NT2/D1 (cell line): ENCODE results near the gene PLAC9.
"Not testable (repeated sequence)": the region's sequence is repeated elsewhere in the genome, so short reads cannot be mapped to it uniquely, and the experiment has no call there.

ENCODE experiments used
- DNase-seq: peaks from one replicate; pipeline ENCODE4 v3.0.0-alpha.2; 2011; ENCODE audit warnings: low read depth, low spot score
- H3K27me3 ChIP-seq: 2 replicates; pipeline ENCODE4 v1.6.0; 2011; ENCODE audit warnings: mild to moderate bottlenecking; ENCODE audit not compliant: insufficient read length, insufficient read depth
- H3K36me3 ChIP-seq: 2 replicates; pipeline ENCODE4 v1.6.1; 2011; ENCODE audit warnings: mild to moderate bottlenecking, low read length, mixed read lengths; ENCODE audit not compliant: insufficient read depth, insufficient read length
- H3K4me1 ChIP-seq: 2 replicates; pipeline ENCODE4 v1.5.1; 2011; ENCODE audit not compliant: insufficient read depth, insufficient read length
- H3K4me3 ChIP-seq: 2 replicates; pipeline ENCODE4 v1.5.1; 2011; ENCODE audit warnings: low read depth; ENCODE audit not compliant: insufficient read length
- H3K9ac ChIP-seq: 2 replicates; pipeline ENCODE4 v1.6.0; 2011; ENCODE audit warnings: low read depth; ENCODE audit not compliant: insufficient read length
- H3K9me3 ChIP-seq: 2 replicates; pipeline ENCODE4 v1.5.1; 2011; ENCODE audit warnings: mild to moderate bottlenecking, low read length; ENCODE audit not compliant: insufficient read depth
- SUZ12 ChIP-seq: IDR thresholded peaks from 2 replicates; pipeline ENCODE4 v1.6.1; 2011; ENCODE audit not compliant: insufficient read length, insufficient read depth; ENCODE audit errors: extremely low read depth
- YY1 ChIP-seq: IDR thresholded peaks from 2 replicates; pipeline ENCODE4 v1.6.1; 2011; ENCODE audit not compliant: insufficient read length, insufficient read depth
- ZNF274 ChIP-seq: IDR thresholded peaks from 2 replicates; pipeline ENCODE4 v1.6.1; 2011; ENCODE audit warnings: mild to moderate bottlenecking, low read depth, low read length

The PLAC9 gene

DNA sequence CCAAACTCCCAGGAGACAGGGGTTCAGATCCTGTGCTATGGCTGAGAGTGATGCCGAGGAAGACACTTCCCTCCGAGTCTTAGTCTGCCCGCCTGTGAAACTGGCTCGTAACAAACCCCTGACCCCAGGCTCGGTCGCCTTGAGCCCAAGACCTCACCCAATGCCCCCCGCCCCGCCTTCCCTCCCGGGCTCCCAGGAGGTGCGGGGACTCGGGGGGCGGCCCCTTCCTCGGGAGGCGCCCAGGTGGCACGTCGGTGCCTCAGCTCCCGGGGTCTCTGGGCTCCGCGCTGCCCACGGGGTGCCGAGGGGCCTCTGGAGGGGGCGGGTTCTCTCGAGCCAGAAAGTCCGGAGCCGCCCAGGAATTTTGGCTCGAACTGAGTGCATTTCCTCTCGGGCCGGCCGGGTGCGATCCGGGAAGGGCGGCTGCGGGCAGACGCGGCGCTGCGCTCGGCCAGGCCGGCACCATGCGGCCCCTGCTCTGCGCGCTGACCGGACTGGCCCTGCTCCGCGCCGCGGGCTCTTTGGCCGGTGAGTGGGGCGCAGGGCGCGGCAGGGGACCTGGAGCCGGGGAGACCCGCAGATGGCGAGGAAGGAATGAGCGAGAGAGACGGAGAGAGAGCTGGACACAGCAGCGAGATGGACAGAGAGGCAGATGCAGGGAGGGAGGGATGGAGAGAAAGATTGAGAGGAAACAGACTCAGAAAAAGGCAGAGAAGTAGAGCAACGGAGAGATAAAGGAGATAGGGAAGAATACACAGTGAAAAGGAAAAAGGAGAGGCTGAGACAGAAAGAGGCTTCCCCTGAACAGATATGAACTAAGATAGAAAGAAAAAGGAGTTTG lies at the start of gene PLAC9:
TSS of gene PLAC9 (plus strand) at position 432 of the 841 bp plus-strand sequence. CDS start at position 465, 33 bp downstream.
- DNase-seq, result no peak
- TF ChIP-seq ZNF274 (no peak), YY1 (no peak), SUZ12 (no peak)
- no peaks in the 10 kb centered on the region for H3K36me3 ChIP-seq
- H3K9me3 ChIP-seq, result no peaks in the 10 kb centered on the region
- H3K27me3 ChIP-seq, result peaks cover 32% of the 10 kb centered on the region
- H3K4me3 ChIP-seq, result peak within 1 kb of the TSS; percentile 40
- H3K4me1 ChIP-seq, result no peaks in the 10 kb centered on the region
- H3K9ac ChIP-seq, result peak within 1 kb of the TSS; percentile 61

GRCh38 chr10:80090121-80090520 lies 42.4 kb upstream of the PLAC9 start:
- no peak overlapping the region for H3K4me3 ChIP-seq
- no peaks in the 10 kb centered on the region for H3K4me1 ChIP-seq
- TF ChIP-seq SUZ12 (no peak), ZNF274 (no peak), YY1 (no peak)
- H3K36me3 ChIP-seq, result peaks cover 2% of the 10 kb centered on the region
- DNase-seq, result no peak
- H3K9me3 ChIP-seq, result no peaks in the 10 kb centered on the region
- no peaks in the 10 kb centered on the region for H3K27me3 ChIP-seq
- H3K9ac ChIP-seq, result no peak overlapping the region

GRCh38 chr10:80094231-80094630 lies 38.3 kb upstream of the PLAC9 start:
- Histone ChIP-seq H3K36me3 (peaks cover 2% of the 10 kb centered on the region), H3K9ac (no peak overlapping the region), H3K4me1 (no peaks in the 10 kb centered on the region), H3K9me3 (no peaks in the 10 kb centered on the region), H3K4me3 (no peak overlapping the region), H3K27me3 (no peaks in the 10 kb centered on the region)
- no peak for DNase-seq
- no peak for TF ChIP-seq YY1
- TF ChIP-seq SUZ12, result no peak
- no peak for TF ChIP-seq ZNF274

GRCh38 chr10:80098272-80098671 lies 34.3 kb upstream of the PLAC9 start:
- not testable (repeated sequence) for DNase-seq, H3K9me3 ChIP-seq, H3K9ac ChIP-seq, H3K27me3 ChIP-seq, H3K4me3 ChIP-seq, H3K36me3 ChIP-seq, H3K4me1 ChIP-seq

GRCh38 chr10:80099295-80099694 lies 33.2 kb upstream of the PLAC9 start:
- not testable (repeated sequence) for H3K4me1 ChIP-seq, H3K27me3 ChIP-seq, H3K9me3 ChIP-seq, H3K9ac ChIP-seq, H3K36me3 ChIP-seq, H3K4me3 ChIP-seq, DNase-seq

DNA sequence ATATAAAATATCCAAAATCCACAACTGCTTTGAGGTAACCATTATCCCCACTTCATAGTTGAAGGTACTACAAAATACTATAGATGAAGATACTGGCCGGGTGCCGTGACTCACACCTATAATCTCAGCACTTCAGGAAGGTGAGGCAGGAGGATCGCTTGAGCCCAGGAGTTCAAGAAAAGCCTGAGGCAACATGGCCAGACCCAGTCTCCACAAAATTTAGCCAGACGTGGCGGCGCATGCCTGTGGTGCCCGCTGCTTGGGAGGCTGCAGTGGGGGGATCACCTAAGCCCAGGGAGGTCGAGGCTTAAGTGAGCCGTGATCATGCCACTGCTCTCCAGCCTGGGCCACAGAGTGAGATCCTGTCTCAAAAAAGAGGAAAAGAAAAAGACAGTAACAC lies 32.4 kb upstream of the PLAC9 start:
- H3K27me3 ChIP-seq, result no peaks in the 10 kb centered on the region
- DNase-seq, result no peak
- H3K4me3 ChIP-seq, result no peak overlapping the region
- no peaks in the 10 kb centered on the region for H3K36me3 ChIP-seq
- H3K9ac ChIP-seq, result no peak overlapping the region
- no peak for TF ChIP-seq ZNF274
- TF ChIP-seq YY1, result no peak
- no peak for TF ChIP-seq SUZ12
- peaks cover 3% of the 10 kb centered on the region for H3K4me1 ChIP-seq
- H3K9me3 ChIP-seq, result no peaks in the 10 kb centered on the region

GRCh38 chr10:80100861-80101695 lies 31.5 kb upstream of the PLAC9 start:
- no peak for DNase-seq

More at GRCh38 chr10:80100861-80101695, 31.5 kb upstream of the PLAC9 start:
- Histone ChIP-seq H3K4me3 (no peak overlapping the region), H3K9me3 (no peaks in the 10 kb centered on the region), H3K4me1 (peaks cover 3% of the 10 kb centered on the region), H3K9ac (no peak overlapping the region), H3K27me3 (no peaks in the 10 kb centered on the region), H3K36me3 (no peaks in the 10 kb centered on the region)
- no peak for TF ChIP-seq YY1
- TF ChIP-seq ZNF274, result no peak
